SK-N-MC (cell line): ENCODE data around the gene JPT2.

Experiments
- DNase-seq: peaks from one replicate; pipeline ENCODE4 v3.0.0-alpha.2; 2011; ENCODE audit warnings: low read depth, low spot score
- H3K27ac ChIP-seq: fragments of 200-600 bp; sonication (generic); 2 replicates; pipeline ENCODE4 v1.5.1; 2016; ENCODE audit warnings: mixed run types
- H3K36me3 ChIP-seq: fragments of 200-600 bp; sonication (generic); 2 replicates; pipeline ENCODE4 v1.6.1; 2017; ENCODE audit warnings: antibody characterized with exemption, low read length, mixed read lengths; ENCODE audit not compliant: insufficient read depth
- H3K4me3 ChIP-seq: fragments of 200-600 bp; sonication (generic); 2 replicates; pipeline ENCODE4 v1.5.1; 2016
- H3K9ac ChIP-seq: fragments of 200-600 bp; sonication (generic); 2 replicates; pipeline ENCODE4 v1.8.0; 2017; ENCODE audit warnings: mixed run types, mixed read lengths; ENCODE audit not compliant: insufficient read length
- H3K9me3 ChIP-seq: fragments of 200-600 bp; sonication (generic); 2 replicates; pipeline ENCODE4 v1.6.1; 2017; ENCODE audit warnings: low read depth, mild to moderate bottlenecking, antibody characterized with exemption, low read length, moderate library complexity, mixed read lengths
- EZH2 ChIP-seq: fragments of 200-600 bp; sonication (generic); IDR thresholded peaks from one replicate; pipeline ENCODE4 v1.6.1; 2017; ENCODE audit warnings: antibody characterized with exemption
- FOXP2 ChIP-seq: optimal IDR thresholded peaks from 2 replicates; pipeline ENCODE3; 2011; ENCODE audit warnings: mild to moderate bottlenecking, moderate library complexity; ENCODE audit not compliant: insufficient read depth; ENCODE audit errors: extremely low read length, control extremely low read depth
- POLR2AphosphoS5 ChIP-seq: IDR thresholded peaks from 2 replicates; pipeline ENCODE4 v1.6.1; 2012; ENCODE audit warnings: mild to moderate bottlenecking, low read depth, low read length, borderline replicate concordance

Gene JPT2

DNA sequence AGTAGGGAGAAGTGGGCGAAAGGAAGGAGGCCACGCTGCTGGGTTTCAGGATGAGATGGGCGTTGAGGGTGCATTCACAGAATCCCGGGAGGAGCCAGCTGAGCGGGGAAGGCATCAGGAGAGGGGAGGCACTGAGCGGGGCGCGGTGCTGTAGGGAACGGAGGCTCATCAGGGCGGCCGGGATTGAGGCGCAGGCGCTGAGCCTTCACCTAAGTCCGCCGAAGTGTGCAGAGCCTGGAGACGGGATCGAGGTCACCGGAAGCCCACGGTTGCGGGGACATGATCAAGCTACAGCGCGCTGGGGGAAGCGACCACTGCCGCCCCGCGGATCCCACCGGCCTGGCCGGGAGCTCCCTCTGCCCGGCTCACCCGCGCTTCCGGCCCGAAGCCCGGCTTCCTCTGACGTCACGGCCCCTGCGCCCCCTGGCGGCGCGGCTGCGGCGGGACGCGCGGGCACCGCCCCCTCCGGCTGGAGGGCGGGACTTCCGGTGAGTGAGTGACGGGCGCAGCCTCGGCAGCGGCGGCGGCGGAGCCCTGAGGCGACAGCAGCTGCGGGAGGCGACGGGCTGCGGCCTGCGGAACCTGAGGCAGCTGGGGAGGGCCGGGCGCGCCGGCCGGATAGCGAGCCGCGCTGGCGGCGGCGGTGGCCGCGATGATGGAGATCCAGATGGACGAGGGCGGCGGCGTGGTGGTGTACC is 27.8 kb downstream of the JPT2 start, which contains the start of gene MAPK8IP3:
Gene MAPK8IP3, plus strand, starts transcription at position 508 of the 698 bp plus-strand sequence. Its CDS starts 145 bp downstream, at position 653.
- Histone ChIP-seq H3K27ac (peak within 1 kb of the TSS; percentile 94), H3K9ac (peak within 1 kb of the TSS; percentile 91), H3K36me3 (peaks cover 13% of the 10 kb centered on the region; the same call in 1 of the 2 replicates), H3K4me3 (peak within 1 kb of the TSS; percentile 89), H3K9me3 (no peaks in the 10 kb centered on the region)
- TF ChIP-seq FOXP2 (no peak), POLR2AphosphoS5 (peak; percentile 96)
- peak; percentile 37 for DNase-seq

DNA sequence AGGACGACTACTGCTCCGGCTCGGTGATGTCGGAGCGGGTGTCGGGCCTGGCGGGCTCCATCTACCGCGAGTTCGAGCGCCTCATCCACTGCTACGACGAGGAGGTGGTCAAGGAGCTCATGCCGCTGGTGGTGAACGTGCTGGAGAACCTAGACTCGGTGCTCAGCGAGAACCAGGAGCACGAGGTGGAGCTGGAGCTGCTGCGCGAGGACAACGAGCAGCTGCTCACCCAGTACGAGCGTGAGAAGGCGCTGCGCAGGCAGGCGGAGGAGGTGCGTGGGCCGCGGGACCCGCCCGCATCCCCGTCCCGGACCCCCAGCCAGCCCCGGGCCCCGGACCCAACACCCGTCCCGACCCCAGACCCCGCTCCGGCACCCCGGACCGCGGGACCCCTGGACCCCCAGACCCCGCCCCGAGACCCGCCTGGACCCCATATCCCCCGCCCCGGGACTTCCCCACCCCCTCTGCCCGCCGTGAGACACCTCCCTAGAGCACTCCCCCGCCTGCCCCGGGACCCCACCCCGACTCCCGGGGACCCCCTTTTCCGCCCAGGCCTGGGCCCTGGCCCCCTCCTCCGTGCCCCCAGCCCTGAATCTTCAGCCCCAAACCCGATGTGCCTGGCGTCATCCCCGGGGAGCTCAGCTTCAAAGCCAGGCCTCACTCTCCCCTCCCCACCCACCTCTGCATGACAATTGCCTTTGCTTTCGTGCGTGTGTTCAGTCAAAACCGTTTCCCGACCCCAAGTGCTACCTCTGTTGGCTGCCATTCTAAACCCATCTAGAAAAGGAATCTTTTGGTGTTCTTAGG is 28.5 kb downstream of the JPT2 start:
- H3K9ac ChIP-seq, result peak overlapping the region; percentile 81
- DNase-seq, result no peak
- no peaks in the 10 kb centered on the region for H3K9me3 ChIP-seq
- H3K27ac ChIP-seq, result no peak overlapping the region
- peaks cover 6% of the 10 kb centered on the region; the same call in 1 of the 2 replicates for H3K36me3 ChIP-seq
- no peak for TF ChIP-seq EZH2
- peak overlapping the region; percentile 89 for H3K4me3 ChIP-seq

DNA sequence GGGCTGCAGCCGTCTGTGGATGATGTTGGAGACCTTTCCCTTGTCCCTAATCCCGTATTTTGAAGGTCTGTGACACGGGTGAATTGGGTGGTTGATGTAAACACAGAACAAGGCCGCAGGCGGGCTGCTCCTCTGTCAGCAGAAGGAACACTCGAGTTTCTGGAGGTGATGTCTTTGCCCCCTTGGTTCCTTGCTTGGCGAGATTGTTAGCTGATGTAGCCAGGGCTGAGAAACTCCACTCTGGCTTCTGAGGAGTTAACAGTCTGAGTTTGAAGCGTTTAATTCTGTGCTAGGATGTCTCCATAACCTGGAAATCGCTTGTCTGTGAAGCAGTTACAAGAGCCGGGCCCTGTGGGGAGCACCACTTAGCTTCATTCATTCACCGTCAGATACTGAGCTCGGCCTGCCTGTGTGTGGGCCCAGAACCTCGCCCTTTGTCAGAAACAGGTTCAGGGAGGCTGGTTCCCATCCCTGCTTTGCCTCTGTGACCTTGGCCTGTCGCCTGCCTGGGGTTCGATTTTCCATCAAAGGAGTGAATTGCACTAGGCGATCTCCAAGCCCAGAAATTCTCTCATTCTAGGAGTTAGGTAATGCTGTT is 29.2 kb downstream of the JPT2 start:
- DNase-seq, result no peak
- H3K36me3 ChIP-seq, result peaks cover under 1% of the 10 kb centered on the region; the same call in 1 of the 2 replicates
- peak overlapping the region; percentile 55 for H3K9ac ChIP-seq
- H3K9me3 ChIP-seq, result no peaks in the 10 kb centered on the region
- peak overlapping the region; percentile 89 for H3K4me3 ChIP-seq
- TF ChIP-seq FOXP2 (no peak), EZH2 (no peak), POLR2AphosphoS5 (no peak)
- no peak overlapping the region for H3K27ac ChIP-seq

DNA sequence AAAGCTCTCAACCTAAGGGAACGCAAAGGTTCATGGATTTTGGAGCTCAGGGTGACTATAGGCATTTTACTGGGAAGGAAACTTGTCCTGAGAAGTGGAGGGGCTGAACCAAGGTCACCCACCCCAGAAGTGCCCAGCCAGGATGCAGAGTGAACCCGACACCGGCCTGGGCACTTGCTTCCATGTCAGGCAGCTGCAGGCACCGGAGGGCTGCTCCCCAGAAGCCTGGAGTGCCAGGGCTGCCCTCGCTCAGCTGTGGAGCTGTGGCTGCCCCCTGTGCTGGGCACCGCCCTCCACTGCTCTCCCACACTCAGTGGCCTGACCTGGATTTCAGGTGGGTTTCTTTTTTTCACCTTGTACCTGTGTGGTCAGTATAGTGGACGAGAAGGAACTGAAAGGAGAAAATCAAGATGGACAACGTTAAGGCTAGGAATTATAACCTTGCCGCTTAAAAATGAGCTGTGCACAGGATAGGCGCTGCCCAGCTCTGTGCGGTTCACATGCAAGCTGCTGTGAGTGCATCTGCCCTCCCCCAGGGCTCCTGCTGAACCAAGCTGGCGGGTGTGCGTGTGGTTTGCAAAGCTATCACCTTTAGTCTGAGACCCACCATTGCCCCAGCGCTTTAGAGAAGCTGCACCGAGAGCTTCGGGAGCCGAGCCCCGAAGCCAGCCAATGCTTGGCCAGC is 30.1 kb downstream of the JPT2 start:
- H3K9ac ChIP-seq, result peak overlapping the region; percentile 24
- H3K36me3 ChIP-seq, result no peaks in the 10 kb centered on the region
- no peak overlapping the region for H3K27ac ChIP-seq
- no peaks in the 10 kb centered on the region for H3K9me3 ChIP-seq
- H3K4me3 ChIP-seq, result no peak overlapping the region; the same call in 1 of the 2 replicates
- DNase-seq, result no peak
- TF ChIP-seq POLR2AphosphoS5 (no peak), FOXP2 (no peak)

DNA sequence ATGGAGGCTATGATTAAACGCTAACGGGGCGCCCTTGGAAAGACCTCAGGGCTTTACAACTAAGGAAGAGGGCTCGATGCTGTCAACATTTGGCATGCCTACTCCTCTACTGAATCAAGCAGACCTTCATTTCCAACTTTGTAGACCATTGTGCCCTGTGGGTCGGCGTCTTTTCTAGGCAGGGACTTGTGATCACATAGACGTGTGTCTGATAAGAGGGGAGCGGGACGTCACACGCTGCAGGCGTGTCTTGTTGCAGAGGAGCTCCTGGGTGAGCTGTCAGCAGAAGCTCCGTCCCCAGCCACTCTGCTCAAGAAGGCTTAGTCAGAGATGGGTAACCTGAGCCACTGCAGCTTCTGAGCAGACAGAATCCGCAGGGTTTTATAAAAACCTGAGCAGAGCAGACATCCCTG is 30.7 kb downstream of the JPT2 start:
- Histone ChIP-seq H3K9ac (no peak overlapping the region), H3K27ac (no peak overlapping the region), H3K4me3 (no peak overlapping the region), H3K9me3 (no peaks in the 10 kb centered on the region), H3K36me3 (no peaks in the 10 kb centered on the region)
- no peak for DNase-seq
- TF ChIP-seq POLR2AphosphoS5, result no peak
- no peak for TF ChIP-seq EZH2
- TF ChIP-seq FOXP2, result no peak

DNA sequence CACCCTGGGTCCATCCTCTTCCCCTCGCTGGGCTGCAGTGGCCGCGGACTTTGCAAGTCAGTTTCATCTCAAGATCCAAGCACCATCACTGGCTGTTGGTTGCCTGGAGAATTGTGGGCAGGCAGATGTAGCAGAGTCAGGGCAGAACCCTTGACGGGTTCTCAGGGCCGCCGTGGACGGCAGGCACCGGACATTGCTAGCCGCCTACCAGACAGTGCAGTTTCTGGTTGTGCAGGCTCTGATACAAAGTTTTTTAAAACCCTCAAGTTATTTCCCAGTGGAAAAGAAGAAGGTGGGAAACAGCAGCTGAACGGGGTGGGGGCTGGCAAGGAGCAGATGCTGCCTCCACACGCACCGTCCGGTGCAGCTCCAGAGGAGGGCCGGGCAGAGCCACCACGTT is 31.3 kb downstream of the JPT2 start:
- Histone ChIP-seq H3K27ac (no peak overlapping the region), H3K9ac (no peak overlapping the region), H3K4me3 (no peak overlapping the region), H3K36me3 (no peaks in the 10 kb centered on the region), H3K9me3 (no peaks in the 10 kb centered on the region)
- no peak for TF ChIP-seq POLR2AphosphoS5
- no peak for TF ChIP-seq FOXP2
- TF ChIP-seq EZH2, result no peak
- DNase-seq, result no peak

DNA sequence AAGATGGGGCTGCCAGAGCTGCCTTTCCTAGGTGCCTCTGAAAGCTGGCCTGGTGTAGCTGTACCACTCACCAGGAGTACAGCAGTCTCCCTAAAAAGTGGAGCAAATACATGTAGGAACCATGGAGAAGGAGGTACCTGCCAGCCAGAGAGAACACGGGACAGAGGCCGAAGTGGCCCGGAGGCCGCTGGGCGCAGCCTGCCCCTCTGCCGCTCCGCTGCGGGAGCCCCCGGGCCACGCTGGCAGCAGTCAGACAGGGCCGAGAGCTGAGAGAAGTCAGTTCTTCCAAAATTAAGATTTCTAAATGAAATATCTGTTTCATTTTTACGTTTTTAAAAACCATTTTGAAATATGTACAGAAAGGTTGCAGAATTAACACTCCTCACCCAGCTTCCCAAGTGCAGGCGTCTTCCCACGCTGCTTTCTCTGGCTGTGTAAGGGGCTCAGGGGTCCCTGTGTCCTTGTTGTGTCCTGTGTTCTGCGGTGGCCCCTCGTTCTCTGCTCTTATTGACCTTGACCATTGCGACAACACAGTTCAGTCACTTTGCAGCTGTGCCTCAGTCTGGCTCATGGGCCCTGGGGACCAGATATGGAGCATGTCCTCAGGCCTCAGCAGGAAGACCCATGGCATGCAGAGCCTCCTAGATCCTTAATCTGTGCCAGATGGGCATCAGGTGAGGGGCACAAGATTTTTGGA is 32.9 kb downstream of the JPT2 start:
- Histone ChIP-seq H3K4me3 (no peak overlapping the region), H3K27ac (no peak overlapping the region), H3K9me3 (no peaks in the 10 kb centered on the region), H3K9ac (no peak overlapping the region), H3K36me3 (no peaks in the 10 kb centered on the region)
- TF ChIP-seq EZH2, result no peak
- TF ChIP-seq POLR2AphosphoS5, result no peak
- no peak for TF ChIP-seq FOXP2
- DNase-seq, result no peak

DNA sequence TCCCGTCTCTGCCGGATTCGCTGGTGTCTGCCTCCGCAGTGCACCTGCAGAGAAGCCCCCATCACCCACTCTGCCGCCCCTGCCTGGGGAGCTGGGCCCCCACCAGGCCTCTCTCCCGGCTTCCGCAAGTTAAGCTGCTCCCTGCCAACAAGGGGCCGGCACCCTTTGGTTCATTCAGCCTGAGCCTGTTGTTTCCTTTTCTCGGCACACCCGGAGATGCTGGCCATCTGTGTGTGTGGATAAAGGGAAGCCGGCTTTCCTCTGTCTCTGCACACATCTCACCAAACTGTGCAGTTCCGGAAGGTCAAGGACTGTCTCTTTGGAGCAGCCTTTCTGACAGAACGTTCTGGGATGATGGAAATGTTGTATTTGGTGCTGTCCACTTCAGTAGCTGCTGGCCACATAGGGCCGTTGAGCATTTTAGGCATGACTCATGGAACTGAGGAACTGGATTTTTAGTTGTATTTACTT is 34.7 kb downstream of the JPT2 start:
- Histone ChIP-seq H3K27ac (no peak overlapping the region), H3K36me3 (no peaks in the 10 kb centered on the region), H3K9me3 (no peaks in the 10 kb centered on the region), H3K9ac (no peak overlapping the region), H3K4me3 (no peak overlapping the region)
- TF ChIP-seq EZH2 (no peak), FOXP2 (no peak), POLR2AphosphoS5 (no peak)
- DNase-seq, result no peak
